ENCODE measurements around the gene ADGRG2.

GRCh38 chrX:19059067-19059466, 63.2 kb downstream of the ADGRG2 start:
- TF ChIP-seq CTCF (IDR thresholded peaks at IDR 0.05) = no peak
- TF ChIP-seq POLR2AphosphoS5 (IDR thresholded peaks at IDR 0.05) = no peak
- no peak for TF ChIP-seq POLR2A (IDR thresholded peaks at IDR 0.05)
